SK-N-SH (cell line): ENCODE data around the gene MAPKAP1.

Experiments
- CHD2 ChIP-seq: fragments of 150-350 bp; IDR thresholded peaks from 2 replicates; pipeline ENCODE4 v1.6.1; 2018; ENCODE audit warnings: low read length; ENCODE audit not compliant: partially characterized antibody
- CTCF ChIP-seq: fragments of 200-600 bp; sonication (generic); IDR thresholded peaks from 2 replicates; pipeline ENCODE4 v1.6.1; 2017; ENCODE audit warnings: antibody characterized with exemption, mild to moderate bottlenecking, moderate library complexity
- MAX ChIP-seq: IDR thresholded peaks from 2 replicates; pipeline ENCODE4 v1.4.0; 2012; ENCODE audit warnings: low read depth
- YY1 ChIP-seq: IDR thresholded peaks from 2 replicates; pipeline ENCODE4 v1.4.0; 2012; ENCODE audit warnings: low read depth, mild to moderate bottlenecking
- ZBTB33 ChIP-seq: IDR thresholded peaks from 2 replicates; pipeline ENCODE4 v1.4.0; 2012; ENCODE audit warnings: low read depth, borderline replicate concordance

GRCh38 chr9:125746017-125746773 lies 39.2 kb upstream of the MAPKAP1 start:
- TF ChIP-seq CHD2 (peak; percentile 62), MAX (peak; percentile 100), CTCF (no peak), ZBTB33 (no peak), YY1 (no peak)
